Skin epidermis (tissue), 12 donors: ENCODE measurements around the gene NCOA7.

Experiments used
- H3K27ac ChIP-seq, 21 experiments: fragments of 200-600 bp; sonication (generic) in 11 of 21; one replicate each; pipeline ENCODE4 v1.5.0; 2020; ENCODE audit warnings: mild to moderate bottlenecking in 3 of 21, inconsistent platforms in 2 of 21, moderate library complexity in 2 of 21
- H3K4me3 ChIP-seq, 7 experiments: fragments of 200-600 bp; sonication (generic) in 2 of 7; one replicate each; pipeline ENCODE4 v1.5.0; 2020; ENCODE audit warnings: inconsistent platforms in 2 of 7, mild to moderate bottlenecking in 2 of 7, moderate library complexity in 1 of 7

The NCOA7 gene

DNA sequence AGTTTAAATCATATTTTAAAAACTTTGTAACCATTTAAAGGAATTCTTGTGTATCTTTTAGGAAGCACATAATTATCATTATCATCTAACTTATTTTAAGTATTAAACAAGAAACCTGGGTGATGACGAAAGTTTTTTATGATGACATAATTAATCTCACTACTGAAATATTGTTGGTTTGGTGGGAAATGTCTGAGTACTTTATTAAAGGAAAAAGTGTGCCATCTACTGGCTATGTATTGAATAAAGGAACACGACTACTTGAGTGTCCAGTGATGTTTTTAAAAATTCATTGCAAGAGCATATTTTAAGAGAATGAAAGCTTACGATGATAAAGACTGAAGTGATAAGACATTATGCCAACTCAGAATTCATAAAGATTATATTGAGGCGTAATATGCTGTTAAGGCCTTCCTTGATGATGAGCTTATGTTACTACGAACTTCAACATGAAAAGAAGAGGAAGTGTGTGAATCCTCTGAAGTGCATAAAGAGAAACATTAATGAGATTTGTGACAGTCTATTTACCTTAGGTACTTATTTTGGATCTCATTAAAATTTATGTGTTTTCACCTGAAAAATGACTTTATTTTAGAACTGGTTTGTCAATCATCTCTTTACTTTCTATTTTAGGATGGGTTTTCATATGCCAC is 183.6 kb downstream of the NCOA7 start:
- Histone ChIP-seq H3K4me3 (no peak overlapping the region), H3K27ac (no peak overlapping the region)

DNA sequence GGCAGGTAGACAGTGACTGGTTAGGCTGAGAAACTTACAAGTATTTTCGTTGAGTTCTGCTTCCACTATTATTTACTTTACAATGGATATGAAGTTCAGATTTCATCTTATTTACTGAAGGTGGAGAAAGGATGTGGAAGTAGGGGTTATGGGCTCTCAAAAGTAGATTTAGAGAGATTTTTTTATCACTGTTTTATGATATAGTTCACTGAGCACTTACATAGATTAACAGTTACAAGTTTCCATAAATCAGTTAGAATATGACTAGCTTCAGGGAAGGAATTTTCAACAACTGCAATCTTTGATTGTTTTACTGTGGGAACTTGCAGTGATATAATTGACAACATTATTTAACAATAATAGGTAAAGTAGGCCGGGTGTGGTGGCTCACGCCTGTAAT is 188.3 kb downstream of the NCOA7 start:
- no peak overlapping the region for H3K27ac ChIP-seq
- H3K4me3 ChIP-seq = no peak overlapping the region
